Skin of body (tissue), 2 donors: ENCODE data around the gene VPS8. TPM values are rescaled to one million over a fixed set of nuclear protein-coding genes. Genes with fewer than 3 reads are reported as not detected.

Source experiments
- DNase-seq: peaks from one replicate; lab custom pipeline; 2025; lab: John Stamatoyannopoulos, UW
- total RNA-seq: library from RNA; depleted of rRNA; stranded (reverse); fragments of >200 nt; gene quantifications from one replicate; pipeline ENCODE4 v1.2.3, GENCODE V29; 2014

VPS8 gene
- total RNA-seq, 1 donor from 2014 or later, result 116 TPM

GRCh38 chr3:185084402-185084801 is 272.4 kb downstream of the VPS8 start:
- no peak for DNase-seq

GRCh38 chr3:185084901-185085300 is 272.9 kb downstream of the VPS8 start:
- DNase-seq, result no peak

- no peak for DNase-seq
Measured at GRCh38 chr3:185087419-185087818, 275.5 kb downstream of the VPS8 start.

- no peak for DNase-seq
Measured at GRCh38 chr3:185089343-185089742, 277.4 kb downstream of the VPS8 start.

GRCh38 chr3:185089751-185090150 is 277.8 kb downstream of the VPS8 start:
- no peak for DNase-seq

GRCh38 chr3:185090811-185091210 is 278.8 kb downstream of the VPS8 start:
- no peak for DNase-seq

GRCh38 chr3:185093116-185093515 is 281.1 kb downstream of the VPS8 start:
- no peak for DNase-seq

- no peak for DNase-seq
Measured at GRCh38 chr3:185094697-185095096, 282.7 kb downstream of the VPS8 start.

Other genes starting within 250 kb of the VPS8 start
- 21.3 TPM for gene MAGEF1, start 100.1 kb upstream of the VPS8 start, total RNA-seq